Measurements from ENCODE around the gene METTL24. TPM values are rescaled to one million over a fixed set of nuclear protein-coding genes. Genes with fewer than 3 reads are reported as not detected.

METTL24 gene
- total and polyA plus RNA-seq, 2 of the 13 experiments (the other 11 are each of a cell fraction or from before 2014, with no cell fraction given) = not detected

GRCh38 chr6:110324548-110324947 lies 33.6 kb downstream of the METTL24 start:
- intact Hi-C loops (cut with micrococcal nuclease; ENCODE audit: unreplicated experiment) (no loop called here), in situ Hi-C loops (cut with HindIII; ENCODE audit: extremely low pct_ligation_motif_present, low pct_unique_long_range_greater_than_20kb) (no loop called here)
- Histone ChIP-seq H3K79me2 (ENCODE audit: insufficient read depth, low read length) (no peaks in the 10 kb centered on the region), H3K4me1 (ENCODE audit: insufficient read depth, low read length) (peaks cover 36% of the 10 kb centered on the region), H3K4me3 (replicated peaks in 1 of 3; ENCODE audit: insufficient read depth in 1 of 3, low read depth in 2 of 3, low read length in 3 of 3) (no peak overlapping the region), H3K36me3 (replicated peaks in 1 of 2; ENCODE audit: control insufficient read depth in 1 of 2, insufficient read depth in 2 of 2, low read length in 2 of 2) (no peaks in the 10 kb centered on the region), H3K27me3 (ENCODE audit: control insufficient read depth in 1 of 2, insufficient read depth in 2 of 2, low read length in 2 of 2) (peaks cover 0 to 18% of the 10 kb centered on the region in 2 experiments; a peak in 2 of 5 replicates), H3K27ac (ENCODE audit: extremely low read length, insufficient read depth, low read length) (no peak overlapping the region), H3K9me3 (ENCODE audit: low read length) (no peaks in the 10 kb centered on the region), H3K9ac (ENCODE audit: insufficient read depth, low read depth, low read length) (no peak overlapping the region), H4K20me1 (ENCODE audit: insufficient read depth, low read length) (no peaks in the 10 kb centered on the region), H3K4me2 (ENCODE audit: low read depth, low read length) (no peak overlapping the region), H2AFZ (ENCODE audit: low read length) (no peak overlapping the region)
- DNase-seq (ENCODE audit: low spot score) = no peak
- no peak for ATAC-seq
- no peak for FAIRE-seq
- POLR2A ChIA-PET = no interaction called here
- 21% methylated on average over 3 of the region's 3 CpGs for WGBS (ENCODE audit: low lambda C conversion rate)
- CTCF ChIA-PET (ENCODE audit: low intra/inter-chr PET ratio, low total read pairs) = no interaction called here
- BruUV-seq (replicated peaks) = no TSS peak
- no peak for TF ChIP-seq ZNF282 (IDR thresholded peaks at IDR 0.05; ENCODE audit: partially characterized antibody)
- TF ChIP-seq SAFB2 (CRISPR knock-in tag; IDR thresholded peaks at IDR 0.05; ENCODE audit: borderline replicate concordance, low read depth) = no peak
- TF ChIP-seq HDAC6 (IDR thresholded peaks at IDR 0.05; ENCODE audit: low read depth, low read length) = no peak
- TF ChIP-seq, protein P1, sequence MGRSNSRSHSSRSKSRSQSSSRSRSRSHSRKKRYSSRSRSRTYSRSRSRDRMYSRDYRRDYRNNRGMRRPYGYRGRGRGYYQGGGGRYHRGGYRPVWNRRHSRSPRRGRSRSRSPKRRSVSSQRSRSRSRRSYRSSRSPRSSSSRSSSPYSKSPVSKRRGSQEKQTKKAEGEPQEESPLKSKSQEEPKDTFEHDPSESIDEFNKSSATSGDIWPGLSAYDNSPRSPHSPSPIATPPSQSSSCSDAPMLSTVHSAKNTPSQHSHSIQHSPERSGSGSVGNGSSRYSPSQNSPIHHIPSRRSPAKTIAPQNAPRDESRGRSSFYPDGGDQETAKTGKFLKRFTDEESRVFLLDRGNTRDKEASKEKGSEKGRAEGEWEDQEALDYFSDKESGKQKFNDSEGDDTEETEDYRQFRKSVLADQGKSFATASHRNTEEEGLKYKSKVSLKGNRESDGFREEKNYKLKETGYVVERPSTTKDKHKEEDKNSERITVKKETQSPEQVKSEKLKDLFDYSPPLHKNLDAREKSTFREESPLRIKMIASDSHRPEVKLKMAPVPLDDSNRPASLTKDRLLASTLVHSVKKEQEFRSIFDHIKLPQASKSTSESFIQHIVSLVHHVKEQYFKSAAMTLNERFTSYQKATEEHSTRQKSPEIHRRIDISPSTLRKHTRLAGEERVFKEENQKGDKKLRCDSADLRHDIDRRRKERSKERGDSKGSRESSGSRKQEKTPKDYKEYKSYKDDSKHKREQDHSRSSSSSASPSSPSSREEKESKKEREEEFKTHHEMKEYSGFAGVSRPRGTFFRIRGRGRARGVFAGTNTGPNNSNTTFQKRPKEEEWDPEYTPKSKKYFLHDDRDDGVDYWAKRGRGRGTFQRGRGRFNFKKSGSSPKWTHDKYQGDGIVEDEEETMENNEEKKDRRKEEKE (IDR thresholded peaks at IDR 0.05) = no peak
- TF ChIP-seq, protein P2, sequence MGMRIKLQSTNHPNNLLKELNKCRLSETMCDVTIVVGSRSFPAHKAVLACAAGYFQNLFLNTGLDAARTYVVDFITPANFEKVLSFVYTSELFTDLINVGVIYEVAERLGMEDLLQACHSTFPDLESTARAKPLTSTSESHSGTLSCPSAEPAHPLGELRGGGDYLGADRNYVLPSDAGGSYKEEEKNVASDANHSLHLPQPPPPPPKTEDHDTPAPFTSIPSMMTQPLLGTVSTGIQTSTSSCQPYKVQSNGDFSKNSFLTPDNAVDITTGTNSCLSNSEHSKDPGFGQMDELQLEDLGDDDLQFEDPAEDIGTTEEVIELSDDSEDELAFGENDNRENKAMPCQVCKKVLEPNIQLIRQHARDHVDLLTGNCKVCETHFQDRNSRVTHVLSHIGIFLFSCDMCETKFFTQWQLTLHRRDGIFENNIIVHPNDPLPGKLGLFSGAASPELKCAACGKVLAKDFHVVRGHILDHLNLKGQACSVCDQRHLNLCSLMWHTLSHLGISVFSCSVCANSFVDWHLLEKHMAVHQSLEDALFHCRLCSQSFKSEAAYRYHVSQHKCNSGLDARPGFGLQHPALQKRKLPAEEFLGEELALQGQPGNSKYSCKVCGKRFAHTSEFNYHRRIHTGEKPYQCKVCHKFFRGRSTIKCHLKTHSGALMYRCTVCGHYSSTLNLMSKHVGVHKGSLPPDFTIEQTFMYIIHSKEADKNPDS (CRISPR knock-in tag; IDR thresholded peaks at IDR 0.05) = no peak
- TF ChIP-seq, protein P3, sequence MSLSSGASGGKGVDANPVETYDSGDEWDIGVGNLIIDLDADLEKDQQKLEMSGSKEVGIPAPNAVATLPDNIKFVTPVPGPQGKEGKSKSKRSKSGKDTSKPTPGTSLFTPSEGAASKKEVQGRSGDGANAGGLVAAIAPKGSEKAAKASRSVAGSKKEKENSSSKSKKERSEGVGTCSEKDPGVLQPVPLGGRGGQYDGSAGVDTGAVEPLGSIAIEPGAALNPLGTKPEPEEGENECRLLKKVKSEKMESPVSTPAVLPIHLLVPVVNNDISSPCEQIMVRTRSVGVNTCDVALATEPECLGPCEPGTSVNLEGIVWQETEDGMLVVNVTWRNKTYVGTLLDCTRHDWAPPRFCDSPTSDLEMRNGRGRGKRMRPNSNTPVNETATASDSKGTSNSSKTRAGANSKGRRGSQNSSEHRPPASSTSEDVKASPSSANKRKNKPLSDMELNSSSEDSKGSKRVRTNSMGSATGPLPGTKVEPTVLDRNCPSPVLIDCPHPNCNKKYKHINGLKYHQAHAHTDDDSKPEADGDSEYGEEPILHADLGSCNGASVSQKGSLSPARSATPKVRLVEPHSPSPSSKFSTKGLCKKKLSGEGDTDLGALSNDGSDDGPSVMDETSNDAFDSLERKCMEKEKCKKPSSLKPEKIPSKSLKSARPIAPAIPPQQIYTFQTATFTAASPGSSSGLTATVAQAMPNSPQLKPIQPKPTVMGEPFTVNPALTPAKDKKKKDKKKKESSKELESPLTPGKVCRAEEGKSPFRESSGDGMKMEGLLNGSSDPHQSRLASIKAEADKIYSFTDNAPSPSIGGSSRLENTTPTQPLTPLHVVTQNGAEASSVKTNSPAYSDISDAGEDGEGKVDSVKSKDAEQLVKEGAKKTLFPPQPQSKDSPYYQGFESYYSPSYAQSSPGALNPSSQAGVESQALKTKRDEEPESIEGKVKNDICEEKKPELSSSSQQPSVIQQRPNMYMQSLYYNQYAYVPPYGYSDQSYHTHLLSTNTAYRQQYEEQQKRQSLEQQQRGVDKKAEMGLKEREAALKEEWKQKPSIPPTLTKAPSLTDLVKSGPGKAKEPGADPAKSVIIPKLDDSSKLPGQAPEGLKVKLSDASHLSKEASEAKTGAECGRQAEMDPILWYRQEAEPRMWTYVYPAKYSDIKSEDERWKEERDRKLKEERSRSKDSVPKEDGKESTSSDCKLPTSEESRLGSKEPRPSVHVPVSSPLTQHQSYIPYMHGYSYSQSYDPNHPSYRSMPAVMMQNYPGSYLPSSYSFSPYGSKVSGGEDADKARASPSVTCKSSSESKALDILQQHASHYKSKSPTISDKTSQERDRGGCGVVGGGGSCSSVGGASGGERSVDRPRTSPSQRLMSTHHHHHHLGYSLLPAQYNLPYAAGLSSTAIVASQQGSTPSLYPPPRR (CRISPR knock-in tag; IDR thresholded peaks at IDR 0.05; ENCODE audit: borderline replicate concordance) = no peak
- no peak for TF ChIP-seq HDAC1 (CRISPR knock-in tag; IDR thresholded peaks at IDR 0.05)
- TF ChIP-seq RELA (CRISPR knock-in tag; IDR thresholded peaks at IDR 0.05) = no peak
- no peak for TF ChIP-seq ZNF766 (CRISPR knock-in tag; IDR thresholded peaks at IDR 0.05; ENCODE audit: borderline replicate concordance)
- TF ChIP-seq SMAD9 (CRISPR knock-in tag; IDR thresholded peaks at IDR 0.05) = no peak
- TF ChIP-seq ZNF343 (CRISPR knock-in tag; IDR thresholded peaks at IDR 0.05) = no peak
- TF ChIP-seq, protein P4, sequence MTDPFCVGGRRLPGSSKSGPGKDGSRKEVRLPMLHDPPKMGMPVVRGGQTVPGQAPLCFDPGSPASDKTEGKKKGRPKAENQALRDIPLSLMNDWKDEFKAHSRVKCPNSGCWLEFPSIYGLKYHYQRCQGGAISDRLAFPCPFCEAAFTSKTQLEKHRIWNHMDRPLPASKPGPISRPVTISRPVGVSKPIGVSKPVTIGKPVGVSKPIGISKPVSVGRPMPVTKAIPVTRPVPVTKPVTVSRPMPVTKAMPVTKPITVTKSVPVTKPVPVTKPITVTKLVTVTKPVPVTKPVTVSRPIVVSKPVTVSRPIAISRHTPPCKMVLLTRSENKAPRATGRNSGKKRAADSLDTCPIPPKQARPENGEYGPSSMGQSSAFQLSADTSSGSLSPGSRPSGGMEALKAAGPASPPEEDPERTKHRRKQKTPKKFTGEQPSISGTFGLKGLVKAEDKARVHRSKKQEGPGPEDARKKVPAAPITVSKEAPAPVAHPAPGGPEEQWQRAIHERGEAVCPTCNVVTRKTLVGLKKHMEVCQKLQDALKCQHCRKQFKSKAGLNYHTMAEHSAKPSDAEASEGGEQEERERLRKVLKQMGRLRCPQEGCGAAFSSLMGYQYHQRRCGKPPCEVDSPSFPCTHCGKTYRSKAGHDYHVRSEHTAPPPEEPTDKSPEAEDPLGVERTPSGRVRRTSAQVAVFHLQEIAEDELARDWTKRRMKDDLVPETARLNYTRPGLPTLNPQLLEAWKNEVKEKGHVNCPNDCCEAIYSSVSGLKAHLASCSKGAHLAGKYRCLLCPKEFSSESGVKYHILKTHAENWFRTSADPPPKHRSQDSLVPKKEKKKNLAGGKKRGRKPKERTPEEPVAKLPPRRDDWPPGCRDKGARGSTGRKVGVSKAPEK (CRISPR knock-in tag; IDR thresholded peaks at IDR 0.05; ENCODE audit: borderline replicate concordance) = no peak
- TF ChIP-seq NFRKB (IDR thresholded peaks at IDR 0.05) = no peak

All from HepG2 (cell line).